ENCODE measurements around the gene HS1BP3. TPM values are rescaled to one million over a fixed set of nuclear protein-coding genes. Genes with fewer than 3 reads are reported as not detected.

Gene HS1BP3
- total and polyA plus RNA-seq, 8 donors = 9.5 to 16.8 (median 10.8) TPM

DNA sequence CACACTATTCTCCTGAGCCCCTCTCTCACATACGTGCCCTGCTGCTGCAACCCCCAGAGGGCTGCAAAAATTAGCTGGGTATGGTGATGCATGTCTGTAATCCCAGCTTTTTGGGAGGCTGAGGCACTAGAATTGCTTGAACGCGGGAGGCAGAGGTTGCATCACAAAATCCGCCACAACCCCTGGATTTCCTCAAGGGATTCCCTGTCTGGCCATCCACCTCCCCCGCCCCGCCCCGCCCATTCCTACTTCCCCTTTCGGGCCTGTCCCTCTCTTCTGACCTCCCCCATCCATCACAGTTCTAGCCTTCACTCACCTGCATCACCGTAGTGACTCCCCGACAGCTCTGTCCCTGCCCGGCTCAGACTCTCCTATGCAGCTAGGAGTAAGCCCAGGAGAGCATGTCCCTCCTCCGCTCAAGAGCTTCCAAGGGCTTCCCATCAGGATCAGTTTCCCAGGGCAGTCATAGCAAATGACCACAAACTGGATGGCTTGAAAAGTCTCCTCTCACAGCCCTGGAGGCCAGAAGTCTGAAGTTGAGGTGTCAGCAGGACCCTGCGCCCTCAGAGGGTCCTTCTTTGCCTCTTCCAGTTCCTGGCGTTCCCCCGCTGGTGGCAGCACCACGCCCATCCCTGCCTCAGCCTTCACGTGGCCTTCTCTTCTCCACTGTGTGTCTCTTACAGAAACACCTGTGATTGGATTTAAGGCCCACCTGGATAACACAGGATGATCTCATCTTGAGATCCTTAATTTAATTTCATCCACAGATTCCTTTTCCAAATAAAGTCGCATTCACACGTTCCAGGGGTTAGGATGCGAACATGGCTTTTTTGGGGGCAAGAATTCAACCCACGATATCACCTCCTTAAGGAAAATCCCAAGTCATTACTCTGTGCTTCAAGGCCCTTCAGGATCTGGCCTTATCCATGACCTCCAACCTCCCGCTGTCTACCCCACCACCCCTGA is 58.5 kb downstream of the HS1BP3 start:
- Histone ChIP-seq H3K4me1 (peaks cover 0 to 5% (median 0%) of the 10 kb centered on the region in 3 donors), H3K27ac (no peak overlapping the region), H3K4me3 (no peak overlapping the region), H3K36me3 (no peaks in the 10 kb centered on the region), H3K27me3 (no peaks in the 10 kb centered on the region), H3K9me3 (no peaks in the 10 kb centered on the region)
- no peak for ATAC-seq
- 89 to 90% methylated on average over 22 of the region's 22 CpGs for WGBS, 2 donors
- peak in 1 of 6 donors; percentile 20 for DNase-seq
- intact Hi-C loops (cut with DNase I) = no loop called here
- TF ChIP-seq, protein P1, sequence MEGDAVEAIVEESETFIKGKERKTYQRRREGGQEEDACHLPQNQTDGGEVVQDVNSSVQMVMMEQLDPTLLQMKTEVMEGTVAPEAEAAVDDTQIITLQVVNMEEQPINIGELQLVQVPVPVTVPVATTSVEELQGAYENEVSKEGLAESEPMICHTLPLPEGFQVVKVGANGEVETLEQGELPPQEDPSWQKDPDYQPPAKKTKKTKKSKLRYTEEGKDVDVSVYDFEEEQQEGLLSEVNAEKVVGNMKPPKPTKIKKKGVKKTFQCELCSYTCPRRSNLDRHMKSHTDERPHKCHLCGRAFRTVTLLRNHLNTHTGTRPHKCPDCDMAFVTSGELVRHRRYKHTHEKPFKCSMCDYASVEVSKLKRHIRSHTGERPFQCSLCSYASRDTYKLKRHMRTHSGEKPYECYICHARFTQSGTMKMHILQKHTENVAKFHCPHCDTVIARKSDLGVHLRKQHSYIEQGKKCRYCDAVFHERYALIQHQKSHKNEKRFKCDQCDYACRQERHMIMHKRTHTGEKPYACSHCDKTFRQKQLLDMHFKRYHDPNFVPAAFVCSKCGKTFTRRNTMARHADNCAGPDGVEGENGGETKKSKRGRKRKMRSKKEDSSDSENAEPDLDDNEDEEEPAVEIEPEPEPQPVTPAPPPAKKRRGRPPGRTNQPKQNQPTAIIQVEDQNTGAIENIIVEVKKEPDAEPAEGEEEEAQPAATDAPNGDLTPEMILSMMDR (IDR thresholded peaks at IDR 0.05) = no peak
- FAIRE-seq = no peak

DNA sequence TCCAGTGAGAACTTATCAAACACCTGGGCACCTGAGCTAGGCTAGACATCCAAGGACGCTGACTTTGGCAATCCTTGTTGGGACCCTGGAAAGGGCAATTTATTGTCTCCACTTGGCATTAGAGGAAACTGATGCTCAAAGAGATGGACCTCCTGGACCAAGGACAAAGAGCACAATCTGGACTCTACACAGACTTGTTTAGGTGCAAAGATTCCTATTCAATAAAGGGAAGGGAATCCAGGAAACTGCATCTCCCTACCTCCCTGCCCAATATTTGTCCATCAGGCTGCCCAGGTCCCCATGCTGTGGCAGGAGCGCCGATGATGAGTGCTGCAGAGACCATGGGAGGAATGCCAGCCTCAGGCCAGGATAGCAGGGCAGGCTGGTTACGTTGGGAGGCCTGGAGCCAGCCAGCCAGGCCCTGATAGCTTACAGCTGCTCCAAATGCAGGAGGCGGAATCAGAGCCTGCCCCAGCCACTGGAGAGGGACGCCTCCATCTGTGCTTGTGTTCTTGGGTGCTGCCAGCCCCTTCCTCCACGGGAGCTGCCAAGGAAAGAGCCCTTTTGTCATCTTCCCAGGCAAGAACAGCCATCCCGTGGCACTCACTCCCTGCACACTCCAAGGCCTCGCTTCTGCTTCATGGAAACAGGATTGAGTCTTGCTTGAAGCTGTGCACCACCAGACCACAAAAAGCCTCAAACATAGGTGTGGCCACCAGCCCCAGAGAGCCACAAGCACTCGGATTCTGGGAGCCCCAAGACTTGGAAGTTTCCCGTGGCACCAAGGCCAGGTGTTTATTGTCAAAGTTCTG is 60.0 kb downstream of the HS1BP3 start:
- Histone ChIP-seq H3K36me3 (no peaks in the 10 kb centered on the region), H3K4me1 (no peaks in the 10 kb centered on the region), H3K27ac (no peak overlapping the region), H3K27me3 (no peaks in the 10 kb centered on the region), H3K9me3 (no peaks in the 10 kb centered on the region), H3K4me3 (no peak overlapping the region)
- ATAC-seq = no peak
- no peak for FAIRE-seq
- TF ChIP-seq, protein P1 (IDR thresholded peaks at IDR 0.05) = no peak
- intact Hi-C loops (cut with DNase I) = no loop called here
- 77 to 83% methylated on average over 11 of the region's 11 CpGs for whole genome bisulfite sequencing, 2 donors
- DNase-seq = peak in 1 of 6 donors; percentile 35

DNA sequence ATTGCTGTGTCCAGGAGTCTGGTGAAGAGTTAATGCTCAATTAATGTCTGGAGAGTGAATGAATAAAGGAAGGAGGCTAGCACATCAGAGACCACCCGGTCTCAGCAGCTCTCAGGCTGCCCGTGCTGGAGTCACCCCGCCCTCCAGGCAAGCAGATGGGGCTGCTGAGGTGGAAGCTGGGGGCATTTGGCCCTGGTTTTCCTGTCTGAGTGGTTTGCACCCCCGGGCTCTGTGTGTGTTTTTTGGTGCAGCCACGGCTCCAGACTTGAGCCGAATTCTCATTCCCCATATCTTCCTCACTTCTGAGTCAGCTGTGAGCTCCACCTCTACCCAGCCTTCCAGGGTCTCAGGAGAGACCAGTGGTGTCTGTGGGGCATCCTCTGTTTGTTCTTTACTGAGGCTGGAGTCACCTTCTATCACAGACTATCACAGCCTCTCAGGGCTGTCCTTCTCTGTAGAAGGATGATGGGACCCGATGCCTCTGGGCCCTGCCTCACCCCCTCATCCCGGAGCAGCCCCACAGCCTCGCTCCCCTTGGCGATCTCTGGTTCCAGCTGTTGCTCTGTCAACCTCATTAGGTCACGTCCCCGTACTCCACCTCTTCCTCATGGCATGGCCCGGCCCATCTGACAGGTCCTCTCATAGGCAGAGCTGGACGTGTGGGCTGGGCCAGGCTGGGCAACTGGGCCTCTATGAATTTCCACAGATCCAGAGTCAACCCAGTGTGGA is 60.8 kb downstream of the HS1BP3 start:
- Histone ChIP-seq H3K4me3 (no peak overlapping the region), H3K9me3 (no peaks in the 10 kb centered on the region), H3K4me1 (peaks cover 0 to 5% (median 0%) of the 10 kb centered on the region in 3 donors), H3K36me3 (no peaks in the 10 kb centered on the region), H3K27ac (no peak overlapping the region), H3K27me3 (no peaks in the 10 kb centered on the region)
- WGBS, 2 donors = 79 to 82% methylated on average over 14 of the region's 14 CpGs
- no peak for ATAC-seq
- intact Hi-C loops (cut with DNase I) = no loop called here
- no peak for FAIRE-seq
- DNase-seq = peak in 1 of 6 donors; percentile 42
- TF ChIP-seq, protein P1 (IDR thresholded peaks at IDR 0.05) = no peak

DNA sequence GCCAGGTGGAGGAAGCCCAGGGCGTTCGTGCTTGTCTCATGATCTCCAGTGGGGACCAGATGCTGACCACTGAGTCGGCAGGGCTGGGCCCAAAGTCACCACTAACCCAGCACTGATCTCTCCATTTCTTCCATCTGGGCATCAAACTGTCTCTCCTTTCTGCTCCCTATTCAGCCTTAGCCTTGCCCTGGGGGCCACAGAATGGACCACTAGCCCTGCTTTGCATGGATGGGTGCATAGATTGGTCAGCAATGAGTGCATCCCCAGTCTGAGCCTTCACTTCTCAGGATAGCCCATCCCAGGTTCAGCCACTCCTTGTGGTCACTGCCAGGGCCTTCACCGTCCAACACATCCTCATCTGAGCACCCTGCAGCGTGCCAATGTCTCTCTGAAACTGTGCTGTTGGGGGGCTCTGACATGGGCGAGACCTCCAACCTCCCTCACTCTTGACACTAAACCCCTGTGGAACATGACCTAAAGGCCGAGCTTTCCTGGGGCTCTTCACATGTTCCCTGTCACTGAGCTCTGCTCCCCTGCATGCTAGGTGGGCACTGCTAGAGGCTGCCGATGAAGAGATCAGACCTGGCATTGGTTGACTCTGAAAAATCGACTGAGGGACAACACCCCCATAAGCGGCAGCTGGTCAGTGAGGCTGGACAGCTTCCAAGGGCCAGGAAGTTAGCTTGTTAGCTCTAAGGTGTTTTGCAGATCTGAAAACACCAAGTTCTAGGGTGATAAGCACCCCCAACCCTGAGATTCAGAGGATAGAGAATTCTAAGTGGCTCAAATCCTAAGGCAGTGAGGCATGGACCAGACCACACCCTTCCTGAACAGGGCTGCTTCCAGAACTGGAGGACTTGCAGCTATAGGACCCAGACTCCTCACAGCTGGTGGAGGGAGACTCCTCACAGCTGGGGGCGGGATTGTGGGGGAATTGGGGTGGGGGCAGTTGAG is 61.7 kb downstream of the HS1BP3 start:
- H3K9me3 ChIP-seq = no peaks in the 10 kb centered on the region
- H3K4me3 ChIP-seq = no peak overlapping the region
- intact Hi-C loops (cut with DNase I) = no loop called here
- ATAC-seq = no peak
- WGBS, 2 donors = 74 to 76% methylated on average over 11 of the region's 11 CpGs
- no peak overlapping the region for H3K27ac ChIP-seq
- FAIRE-seq = no peak
- TF ChIP-seq, protein P1 (IDR thresholded peaks at IDR 0.05) = no peak
- DNase-seq = peak in 1 of 6 donors; percentile 37
- no peaks in the 10 kb centered on the region for H3K36me3 ChIP-seq
- no peaks in the 10 kb centered on the region for H3K27me3 ChIP-seq
- peaks cover 0 to 8% (median 0%) of the 10 kb centered on the region in 3 donors for H3K4me1 ChIP-seq

All from pancreas (tissue), 10 donors.